ENCODE results near the gene CREB3L2. TPM values are rescaled to one million over a fixed set of nuclear protein-coding genes. Genes with fewer than 3 reads are reported as not detected.
A peak's percentile ranks its signal among the peaks of the same experiment; 100 is the strongest.

Gene CREB3L2
- total and polyA plus RNA-seq, 2 of the 13 experiments (the other 11 are each of a cell fraction or from before 2014, with no cell fraction given) = 22.1 to 41.1 TPM

DNA sequence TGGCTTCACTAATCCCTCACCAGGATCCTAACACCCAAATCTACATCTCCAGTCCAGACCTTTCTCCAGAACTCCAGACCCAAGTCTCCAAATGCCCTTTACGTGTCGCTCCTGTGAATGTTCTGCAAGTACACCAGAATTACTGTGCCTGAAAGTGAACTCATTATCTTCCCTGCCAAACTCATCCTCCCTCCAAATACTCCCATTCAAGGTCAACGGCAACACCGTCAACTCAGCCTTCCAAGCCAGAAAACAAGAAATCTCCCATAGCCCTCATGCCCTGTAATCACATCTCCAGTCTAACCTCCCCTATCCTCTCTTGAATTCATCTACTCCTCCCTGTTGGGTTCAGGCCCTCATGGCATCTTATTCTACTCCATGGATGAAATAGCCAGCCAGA is 12.3 kb downstream of the CREB3L2 start:
- ChIA-PET CTCF (ENCODE audit: low intra/inter-chr PET ratio, low total read pairs) (no interaction called here), POLR2A (interaction anchor here (1.0 kb wide), 1 partner anchor 22 kb away, joined by 4 read pairs; no protein-coding TSS in a partner anchor)
- Histone ChIP-seq H3K36me3 (replicated peaks in 1 of 2; ENCODE audit: control insufficient read depth in 1 of 2, insufficient read depth in 2 of 2, low read length in 2 of 2) (no peaks in the 10 kb centered on the region), H3K27ac (ENCODE audit: extremely low read length, insufficient read depth, low read length) (peak overlapping the region; percentile 12), H3K4me1 (ENCODE audit: insufficient read depth, low read length) (peaks cover 100% of the 10 kb centered on the region), H3K79me2 (ENCODE audit: insufficient read depth, low read length) (peaks cover 97% of the 10 kb centered on the region), H3K4me3 (replicated peaks in 1 of 3; ENCODE audit: insufficient read depth in 1 of 3, low read depth in 2 of 3, low read length in 3 of 3) (no peak overlapping the region), H3K9ac (ENCODE audit: insufficient read depth, low read depth, low read length) (no peak overlapping the region), H2AFZ (ENCODE audit: low read length) (no peak overlapping the region), H3K4me2 (ENCODE audit: low read depth, low read length) (peak overlapping the region; percentile 45), H3K9me3 (ENCODE audit: low read length) (no peaks in the 10 kb centered on the region), H3K27me3 (ENCODE audit: control insufficient read depth in 1 of 2, insufficient read depth in 2 of 2, low read length in 2 of 2) (no peaks in the 10 kb centered on the region), H4K20me1 (ENCODE audit: insufficient read depth, low read length) (peaks cover 6% of the 10 kb centered on the region)
- in situ Hi-C loops (cut with HindIII; ENCODE audit: extremely low pct_ligation_motif_present, low pct_unique_long_range_greater_than_20kb) (no loop called here), intact Hi-C loops (cut with micrococcal nuclease; ENCODE audit: unreplicated experiment) (no loop called here)
- 81% methylated on average over 4 of the region's 4 CpGs for WGBS (ENCODE audit: low lambda C conversion rate)
- peak; percentile 26; the same call in 1 of the 2 replicates for TF ChIP-seq POLR2AphosphoS5 (IDR thresholded peaks at IDR 0.05; ENCODE audit: low read depth, low read length)
- TF ChIP-seq TFDP2 (CRISPR knock-in tag; IDR thresholded peaks at IDR 0.05) = no peak
- TF ChIP-seq RBFOX2 (IDR thresholded peaks at IDR 0.05; ENCODE audit: low read depth, low read length) = 0 out of 2 replicates have a peak, but pooled peaks have one; percentile 34
- no peak for FAIRE-seq
- no peak for ATAC-seq
- no TSS peak for BruUV-seq (replicated peaks)
- DNase-seq (ENCODE audit: low spot score) = no peak

DNA sequence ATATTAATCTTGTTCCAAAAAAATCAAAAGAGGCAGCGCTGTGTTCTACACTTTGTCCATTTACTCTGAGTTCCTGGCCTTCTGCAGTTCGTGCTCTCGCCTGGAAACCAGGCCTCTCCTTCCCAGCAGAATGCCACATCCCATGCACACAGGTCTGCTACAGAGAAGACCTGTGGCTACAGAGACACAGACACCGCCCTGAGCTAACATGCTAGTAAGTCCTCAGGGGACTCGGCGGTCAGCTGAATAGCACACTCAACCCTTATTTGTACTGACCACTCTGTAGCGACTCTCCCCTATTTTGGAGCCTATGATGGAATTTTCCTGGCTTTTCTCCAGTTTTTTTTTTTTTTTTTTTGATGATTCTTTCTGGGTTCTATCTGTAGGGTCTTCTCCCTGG is 12.8 kb downstream of the CREB3L2 start:
- FAIRE-seq (no peak), ATAC-seq (no peak), DNase-seq (ENCODE audit: low spot score) (no peak)
- no peaks in the 10 kb centered on the region for H3K27me3 ChIP-seq (ENCODE audit: control insufficient read depth in 1 of 2, insufficient read depth in 2 of 2, low read length in 2 of 2)
- 71% methylated on average over 7 of the region's 7 CpGs for WGBS (ENCODE audit: low lambda C conversion rate)
- H3K27ac ChIP-seq (ENCODE audit: extremely low read length, insufficient read depth, low read length) = peak overlapping the region; percentile 12
- H3K79me2 ChIP-seq (ENCODE audit: insufficient read depth, low read length) = peaks cover 97% of the 10 kb centered on the region
- H3K9ac ChIP-seq (ENCODE audit: insufficient read depth, low read depth, low read length) = no peak overlapping the region
- ChIA-PET POLR2A (interaction anchor here (0.6 to 1.0 kb wide), 2 partner anchors 22 to 101 kb away, joined by 3 to 4 read pairs; no protein-coding TSS in a partner anchor), CTCF (ENCODE audit: low intra/inter-chr PET ratio, low total read pairs) (no interaction called here)
- H3K4me2 ChIP-seq (ENCODE audit: low read depth, low read length) = peak overlapping the region; percentile 45; the same call in 1 of the 2 replicates
- H3K4me1 ChIP-seq (ENCODE audit: insufficient read depth, low read length) = peaks cover 100% of the 10 kb centered on the region
- H2AFZ ChIP-seq (ENCODE audit: low read length) = no peak overlapping the region
- H3K36me3 ChIP-seq (replicated peaks in 1 of 2; ENCODE audit: control insufficient read depth in 1 of 2, insufficient read depth in 2 of 2, low read length in 2 of 2) = peaks cover 0 to under 1% of the 10 kb centered on the region in 2 experiments; a peak in 1 of 5 replicates
- peaks cover 6% of the 10 kb centered on the region for H4K20me1 ChIP-seq (ENCODE audit: insufficient read depth, low read length)
- H3K9me3 ChIP-seq (ENCODE audit: low read length) = no peaks in the 10 kb centered on the region
- no TSS peak for BruUV-seq (replicated peaks)
- in situ Hi-C loops (cut with HindIII; ENCODE audit: extremely low pct_ligation_motif_present, low pct_unique_long_range_greater_than_20kb) = no loop called here
- no peak overlapping the region for H3K4me3 ChIP-seq (replicated peaks in 1 of 3; ENCODE audit: insufficient read depth in 1 of 3, low read depth in 2 of 3, low read length in 3 of 3)
- intact Hi-C loops (cut with micrococcal nuclease; ENCODE audit: unreplicated experiment) = no loop called here
- TF ChIP-seq RBFOX2 (IDR thresholded peaks at IDR 0.05; ENCODE audit: low read depth, low read length) (peak; percentile 26; the same call in 1 of the 2 replicates), FOXA1 (IDR thresholded peaks at IDR 0.05) (no peak), FOXA1 (CRISPR knock-in tag; IDR thresholded peaks at IDR 0.05) (no peak), RBM22 (optimal IDR thresholded peaks at IDR 0.05; ENCODE audit: low read length) (peak; percentile 65), PRDM10 (CRISPR knock-in tag; IDR thresholded peaks at IDR 0.05; ENCODE audit: low read depth) (peak; percentile 91), ZBTB33 (CRISPR knock-in tag; IDR thresholded peaks at IDR 0.05) (peak; percentile 87)
